Fibroblast of pulmonary artery (primary cell): ENCODE results near the gene ACBD6.

Experiments
- DNase-seq: peaks from one replicate; pipeline ENCODE4 v3.0.0-alpha.2; 2010; ENCODE audit warnings: low read depth
- H3K4me3 ChIP-seq: replicated peaks from 2 replicates; pipeline ENCODE4 v1.5.1; 2011; ENCODE audit warnings: low read depth, mild to moderate bottlenecking, control low read depth, low read length, moderate library complexity
- TF ChIP-seq, protein P1 (sequence below): IDR thresholded peaks from 2 replicates; pipeline ENCODE4 v1.5.1; 2011; ENCODE audit warnings: mild to moderate bottlenecking, control low read depth, low read length, inconsistent platforms; ENCODE audit errors: missing control alignments

ACBD6 gene

DNA sequence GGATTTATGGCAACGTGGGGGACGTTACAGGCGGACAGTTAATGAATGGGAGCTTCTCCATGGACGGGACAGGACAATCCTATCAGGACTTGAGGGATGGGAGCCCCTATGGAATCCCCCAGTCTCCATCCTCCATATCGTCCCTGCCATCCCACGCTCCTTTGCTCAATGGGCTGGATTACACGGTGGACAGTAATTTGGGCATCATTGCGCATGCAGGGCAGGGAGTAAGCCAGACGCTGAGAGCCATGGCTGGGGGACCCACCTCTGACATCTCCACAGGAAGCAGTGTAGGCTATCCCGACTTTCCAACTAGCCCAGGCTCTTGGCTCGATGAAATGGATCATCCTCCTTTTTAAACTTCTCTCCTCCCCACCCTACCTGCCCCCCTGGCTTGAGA, 228.2 kb downstream of the ACBD6 start:
- no peak overlapping the region for H3K4me3 ChIP-seq
- no peak for DNase-seq
- TF ChIP-seq, protein P1, sequence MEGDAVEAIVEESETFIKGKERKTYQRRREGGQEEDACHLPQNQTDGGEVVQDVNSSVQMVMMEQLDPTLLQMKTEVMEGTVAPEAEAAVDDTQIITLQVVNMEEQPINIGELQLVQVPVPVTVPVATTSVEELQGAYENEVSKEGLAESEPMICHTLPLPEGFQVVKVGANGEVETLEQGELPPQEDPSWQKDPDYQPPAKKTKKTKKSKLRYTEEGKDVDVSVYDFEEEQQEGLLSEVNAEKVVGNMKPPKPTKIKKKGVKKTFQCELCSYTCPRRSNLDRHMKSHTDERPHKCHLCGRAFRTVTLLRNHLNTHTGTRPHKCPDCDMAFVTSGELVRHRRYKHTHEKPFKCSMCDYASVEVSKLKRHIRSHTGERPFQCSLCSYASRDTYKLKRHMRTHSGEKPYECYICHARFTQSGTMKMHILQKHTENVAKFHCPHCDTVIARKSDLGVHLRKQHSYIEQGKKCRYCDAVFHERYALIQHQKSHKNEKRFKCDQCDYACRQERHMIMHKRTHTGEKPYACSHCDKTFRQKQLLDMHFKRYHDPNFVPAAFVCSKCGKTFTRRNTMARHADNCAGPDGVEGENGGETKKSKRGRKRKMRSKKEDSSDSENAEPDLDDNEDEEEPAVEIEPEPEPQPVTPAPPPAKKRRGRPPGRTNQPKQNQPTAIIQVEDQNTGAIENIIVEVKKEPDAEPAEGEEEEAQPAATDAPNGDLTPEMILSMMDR: no peak

DNA sequence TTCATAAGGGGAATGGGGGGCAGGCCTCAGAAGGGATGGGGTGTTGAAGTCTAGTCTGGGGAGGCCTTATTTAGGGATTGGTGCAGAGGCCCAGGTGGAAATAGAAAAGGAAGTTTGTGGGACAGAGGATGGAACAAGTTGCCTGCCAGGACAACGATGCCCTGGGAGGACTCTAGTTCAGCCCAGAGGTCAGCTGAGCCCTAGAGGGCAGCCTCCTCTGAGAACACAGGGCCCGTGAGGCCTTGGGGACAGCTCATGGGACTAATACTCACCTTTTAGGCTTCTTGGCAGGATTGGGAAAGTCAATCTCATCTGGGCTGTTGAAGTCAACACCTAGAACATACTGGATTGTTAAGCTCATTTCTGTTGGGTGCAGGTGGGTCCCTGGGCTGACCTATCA, 229.3 kb downstream of the ACBD6 start:
- TF ChIP-seq, protein P1: no peak
- DNase-seq: no peak
- H3K4me3 ChIP-seq: no peak overlapping the region

DNA sequence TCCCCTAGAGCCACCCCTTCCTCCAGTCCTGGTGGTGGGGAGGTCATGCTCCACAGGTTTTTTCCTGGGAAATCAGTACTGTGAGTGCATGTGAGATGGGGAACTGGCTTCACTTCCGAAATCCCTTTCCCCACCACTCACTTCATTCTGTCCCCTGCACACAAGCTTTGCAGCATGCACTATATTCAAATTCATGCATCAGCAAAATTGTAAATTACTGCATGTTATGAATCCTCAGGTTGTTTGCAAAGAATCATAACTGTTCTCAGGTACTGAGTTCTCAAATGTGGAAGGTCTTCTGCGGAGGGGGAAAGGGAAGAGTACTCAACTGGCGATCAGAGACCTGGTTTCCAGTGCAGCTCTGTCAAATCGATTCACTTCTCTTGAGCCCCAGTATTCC, 230.0 kb downstream of the ACBD6 start:
- no peak overlapping the region for H3K4me3 ChIP-seq
- no peak for DNase-seq
- TF ChIP-seq, protein P1: no peak

DNA sequence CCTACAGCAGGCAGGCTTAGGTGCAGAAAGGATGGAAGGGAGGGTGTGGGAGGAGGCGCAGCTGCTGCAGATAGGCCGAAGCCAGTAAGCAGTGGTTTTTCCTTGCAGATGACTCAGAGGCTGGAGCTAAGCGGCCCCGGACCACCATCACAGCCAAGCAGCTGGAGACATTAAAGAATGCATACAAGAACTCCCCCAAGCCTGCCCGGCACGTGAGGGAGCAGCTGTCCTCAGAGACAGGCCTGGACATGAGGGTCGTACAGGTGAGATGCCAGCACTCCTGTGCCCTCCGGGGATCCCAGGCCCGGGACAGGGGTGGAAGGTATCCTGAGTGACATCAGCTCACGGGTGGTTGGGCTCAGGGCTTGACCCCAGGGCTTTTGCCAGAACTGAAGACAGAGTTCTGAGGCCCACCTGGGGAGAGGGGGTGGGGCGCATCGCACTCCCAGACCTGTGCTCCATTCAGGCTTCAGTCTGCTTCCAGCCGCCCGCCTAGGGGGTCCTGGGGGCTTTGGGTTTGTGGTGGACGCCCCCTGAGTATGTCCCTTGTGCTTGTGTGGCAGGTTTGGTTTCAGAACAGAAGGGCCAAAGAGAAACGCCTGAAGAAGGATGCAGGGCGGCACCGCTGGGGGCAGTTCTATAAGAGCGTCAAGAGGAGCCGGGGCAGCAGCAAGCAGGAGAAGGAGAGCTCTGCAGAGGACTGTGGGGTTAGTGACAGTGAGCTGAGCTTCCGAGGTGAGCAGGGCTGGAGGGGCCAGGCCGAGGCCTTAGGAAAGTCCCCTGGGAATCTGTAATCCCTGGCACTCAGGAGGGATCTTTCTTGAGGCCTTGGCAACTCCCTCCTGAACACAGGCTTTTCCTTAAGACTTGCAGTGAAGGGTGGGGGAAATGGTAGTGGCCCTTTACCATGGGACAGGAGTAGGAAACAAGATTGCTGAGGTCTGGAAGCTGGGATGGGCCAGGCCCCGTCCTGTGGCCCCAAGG, 230.8 kb downstream of the ACBD6 start:
- H3K4me3 ChIP-seq: no peak overlapping the region
- TF ChIP-seq, protein P1: no peak
- DNase-seq: peak; percentile 84

DNA sequence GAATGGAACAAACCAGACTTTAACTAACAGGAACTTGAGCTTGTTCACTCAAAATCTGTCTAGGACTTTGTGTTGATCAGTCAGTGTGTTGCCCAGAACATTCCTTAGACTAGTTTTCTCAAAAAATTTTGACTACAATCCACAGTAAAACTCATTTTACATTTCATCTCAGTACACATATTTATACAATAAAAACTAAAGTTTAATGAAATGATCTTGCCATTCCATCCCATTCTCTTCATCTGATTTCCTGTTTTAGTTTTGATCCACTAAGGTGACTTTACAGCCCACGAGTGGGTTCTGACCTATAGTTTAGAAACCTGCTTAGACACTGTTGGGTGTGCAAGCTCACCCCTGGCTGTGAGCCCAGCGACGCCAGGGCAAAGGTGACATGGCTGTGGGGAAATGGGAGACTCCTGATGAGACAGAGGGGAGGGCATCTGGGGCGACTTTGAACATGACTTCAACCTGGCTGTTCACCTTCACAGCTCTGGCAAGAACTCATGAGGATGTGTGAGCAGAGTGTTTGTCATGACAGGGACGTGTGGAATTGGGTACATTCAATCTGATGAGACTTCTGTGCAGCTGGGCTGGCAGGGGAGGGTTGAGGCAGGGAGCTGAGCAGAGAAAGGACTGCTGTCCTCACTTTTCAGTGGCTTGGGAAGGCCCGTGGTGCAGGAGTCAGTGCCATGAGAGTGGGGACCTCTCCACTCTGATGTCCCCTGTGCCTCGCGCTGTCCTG, 231.7 kb downstream of the ACBD6 start:
- DNase-seq: no peak
- no peak overlapping the region for H3K4me3 ChIP-seq
- TF ChIP-seq, protein P1: no peak

DNA sequence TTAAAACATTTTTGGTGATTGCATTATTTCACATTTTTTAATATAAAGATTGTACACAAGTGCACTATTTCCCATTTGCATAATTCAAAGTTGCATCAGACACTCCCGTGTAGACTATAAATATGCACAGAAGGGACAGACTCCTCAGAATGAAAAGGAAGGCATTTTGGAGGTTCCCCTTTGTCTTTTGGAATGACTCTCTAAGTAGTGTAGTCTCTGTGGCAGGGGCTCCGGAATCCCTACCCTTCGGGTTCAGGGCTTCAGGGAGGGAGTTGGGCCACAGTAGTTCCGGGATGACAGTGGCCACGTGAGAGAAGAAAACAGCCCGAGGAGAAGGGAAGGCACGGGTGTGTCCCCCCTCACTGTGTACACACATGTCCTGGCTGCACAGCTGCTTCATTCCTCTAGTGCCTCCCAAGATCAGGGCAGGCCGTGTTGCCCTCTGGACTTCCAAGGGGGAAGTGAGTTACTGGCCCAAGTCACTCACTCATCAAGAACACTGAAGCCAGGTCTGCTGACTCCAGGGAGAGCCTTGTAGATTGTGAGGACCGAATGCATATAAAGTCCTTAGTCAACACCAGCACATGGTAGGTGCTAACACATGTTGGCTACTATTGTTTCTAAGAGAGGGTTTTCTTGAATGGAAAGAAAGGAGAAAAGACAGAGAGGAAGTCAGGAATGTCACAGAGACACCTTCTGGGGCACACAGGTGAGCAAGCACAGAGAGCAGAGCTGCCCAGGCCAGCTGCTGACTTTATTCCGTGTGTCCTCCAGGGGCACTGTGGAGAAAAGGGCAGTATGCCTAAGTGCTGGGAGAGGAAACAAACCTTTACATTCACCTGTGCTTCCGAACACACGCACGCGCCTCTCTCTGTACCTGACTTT, 232.5 kb downstream of the ACBD6 start:
- DNase-seq: peak; percentile 16
- TF ChIP-seq, protein P1: peak; percentile 61
- H3K4me3 ChIP-seq: no peak overlapping the region
